Body of pancreas (tissue), 4 donors: ENCODE measurements around the gene STX18. TPM values are rescaled to one million over a fixed set of nuclear protein-coding genes. Genes with fewer than 3 reads are reported as not detected.

Experiments
- ATAC-seq: fragments of 150-250 bp; one replicate; pipeline ENCODE4 v1.9.1; 2016
- DNase-seq, 4 donors: peaks; one replicate each; pipeline ENCODE4 v3.0.0-alpha.2; 2019
- H3K27ac ChIP-seq, 4 donors: fragments of 200-600 bp; sonication (generic); 1 replicate in 3 of 4; 2 replicates in 1 of 4; pipeline versions ENCODE4 v1.5.1 to v1.6.1; 2016 to 2019; ENCODE audit warnings: mild to moderate bottlenecking in 1 of 4, mixed read lengths in 1 of 4, moderate library complexity in 1 of 4
- H3K27me3 ChIP-seq, 2 donors: fragments of 200-600 bp; sonication (generic); one replicate each; pipeline ENCODE4 v1.6.0; 2016; ENCODE audit warnings: mild to moderate bottlenecking in 1 of 2
- H3K36me3 ChIP-seq, 2 donors: fragments of 200-600 bp; sonication (generic); replicated peaks in 1 of 2; 2 replicates each; pipeline ENCODE4 v1.5.1; 2016; ENCODE audit warnings: low read depth in 2 of 2; ENCODE audit not compliant: insufficient read depth in 1 of 2
- H3K4me1 ChIP-seq: fragments of 200-600 bp; sonication (generic); one replicate; pipeline ENCODE4 v1.6.0; 2016
- H3K4me3 ChIP-seq, 2 donors: fragments of 200-600 bp; sonication (generic); 1 replicate in 1 of 2; 2 replicates in 1 of 2; pipeline ENCODE4 v1.5.1; 2016 to 2019
- H3K9me3 ChIP-seq, 3 donors: fragments of 200-600 bp; sonication (generic); 1 replicate in 2 of 3; 2 replicates in 1 of 3; pipeline ENCODE4 v1.5.1; 2016
- POLR2A ChIP-seq, 3 donors: fragments of 450-650 bp; IDR thresholded peaks; one replicate each; pipeline ENCODE4 v1.6.1; 2016; ENCODE audit warnings: antibody characterized with exemption in 3 of 3, mild to moderate bottlenecking in 2 of 3
- WGBS, 2 donors: methylation state at CpG; one replicate each; pipeline ENCODE4 v1.1.5; 2017; 5-methylcytosine and 5-hydroxymethylcytosine counted together
- intact Hi-C: fragments of 100-400 bp; cut with DNase I; formaldehyde crosslinking; loops from one replicate; pipeline ENCODE4 v1.15.1; 2023
- total RNA-seq, 2 donors: library from RNA; depleted of rRNA; stranded (reverse); fragments of >200 nt; gene quantifications; one replicate each; pipeline ENCODE4 v1.1.0, GENCODE V29; 2016
- TF ChIP-seq, protein P1 (sequence below), 7 experiments: fragments of 450-650 bp in 4 of 7; fragments of 200-600 bp in 3 of 7; sonication (generic) in 3 of 7; IDR thresholded peaks; one replicate each; pipeline ENCODE4 v1.5.1; 2016 to 2019; ENCODE audit warnings: antibody characterized with exemption in 7 of 7

Gene STX18
- total RNA-seq, 2 donors from 2014 or later = 13.5 to 53.4 TPM

DNA sequence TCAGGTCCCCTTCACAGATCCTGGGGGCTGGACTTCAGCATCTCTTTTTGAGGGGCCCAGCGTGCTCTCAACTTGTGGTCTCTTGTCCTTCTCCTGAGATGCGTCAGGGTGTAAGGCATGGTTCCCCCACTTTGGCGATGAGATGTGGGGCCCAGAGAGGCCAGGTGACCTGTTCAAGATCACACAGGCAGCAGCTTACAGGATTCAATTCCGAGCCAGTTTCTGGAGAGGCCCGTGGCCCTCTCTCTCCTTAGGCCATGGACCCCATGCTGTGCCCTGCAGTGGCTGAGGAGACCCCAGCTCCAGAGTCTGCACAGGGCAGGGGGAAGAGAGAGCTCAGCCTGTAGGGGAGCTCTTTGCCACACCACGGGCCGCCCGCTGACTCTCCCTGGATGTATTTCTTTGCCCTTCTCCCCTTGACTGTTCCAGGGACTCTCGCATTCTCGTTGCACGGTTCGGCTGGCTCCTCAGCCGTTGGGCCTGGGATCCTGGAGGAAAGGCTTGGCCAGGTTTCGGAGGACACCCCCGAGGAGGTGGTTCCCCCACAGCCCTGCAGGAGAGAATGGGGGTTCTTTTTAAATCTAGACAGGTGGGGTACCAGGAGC is 136.4 kb downstream of the STX18 start:
- no peak overlapping the region for H3K27ac ChIP-seq
- ATAC-seq (no peak), DNase-seq (no peak)
- no peaks in the 10 kb centered on the region for H3K27me3 ChIP-seq
- no peaks in the 10 kb centered on the region for H3K36me3 ChIP-seq
- no peaks in the 10 kb centered on the region for H3K9me3 ChIP-seq
- no peak overlapping the region for H3K4me3 ChIP-seq
- intact Hi-C loops = no loop called here
- 68 to 71% methylated on average over 12 to 15 of the region's 15 CpGs for WGBS, 2 donors
- H3K4me1 ChIP-seq = no peaks in the 10 kb centered on the region
- TF ChIP-seq, protein P1, sequence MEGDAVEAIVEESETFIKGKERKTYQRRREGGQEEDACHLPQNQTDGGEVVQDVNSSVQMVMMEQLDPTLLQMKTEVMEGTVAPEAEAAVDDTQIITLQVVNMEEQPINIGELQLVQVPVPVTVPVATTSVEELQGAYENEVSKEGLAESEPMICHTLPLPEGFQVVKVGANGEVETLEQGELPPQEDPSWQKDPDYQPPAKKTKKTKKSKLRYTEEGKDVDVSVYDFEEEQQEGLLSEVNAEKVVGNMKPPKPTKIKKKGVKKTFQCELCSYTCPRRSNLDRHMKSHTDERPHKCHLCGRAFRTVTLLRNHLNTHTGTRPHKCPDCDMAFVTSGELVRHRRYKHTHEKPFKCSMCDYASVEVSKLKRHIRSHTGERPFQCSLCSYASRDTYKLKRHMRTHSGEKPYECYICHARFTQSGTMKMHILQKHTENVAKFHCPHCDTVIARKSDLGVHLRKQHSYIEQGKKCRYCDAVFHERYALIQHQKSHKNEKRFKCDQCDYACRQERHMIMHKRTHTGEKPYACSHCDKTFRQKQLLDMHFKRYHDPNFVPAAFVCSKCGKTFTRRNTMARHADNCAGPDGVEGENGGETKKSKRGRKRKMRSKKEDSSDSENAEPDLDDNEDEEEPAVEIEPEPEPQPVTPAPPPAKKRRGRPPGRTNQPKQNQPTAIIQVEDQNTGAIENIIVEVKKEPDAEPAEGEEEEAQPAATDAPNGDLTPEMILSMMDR (IDR thresholded peaks at IDR 0.05) = no peak
- TF ChIP-seq POLR2A (IDR thresholded peaks at IDR 0.05) = no peak

- no peaks in the 10 kb centered on the region for H3K9me3 ChIP-seq
- no peaks in the 10 kb centered on the region for H3K27me3 ChIP-seq
- WGBS, 2 donors = 66 to 76% methylated on average over 13 of the region's 13 CpGs
- H3K27ac ChIP-seq = no peak overlapping the region
- no peaks in the 10 kb centered on the region for H3K4me1 ChIP-seq
- no peak for ATAC-seq
- no peak for DNase-seq
- intact Hi-C loops = no loop called here
- no peak for TF ChIP-seq POLR2A (IDR thresholded peaks at IDR 0.05)
- TF ChIP-seq, protein P1 (IDR thresholded peaks at IDR 0.05) = no peak
- H3K36me3 ChIP-seq = no peaks in the 10 kb centered on the region
- no peak overlapping the region for H3K4me3 ChIP-seq
These were observed 138.9 kb downstream of the STX18 start for GRCh38 chr4:4402966-4403365.

DNA sequence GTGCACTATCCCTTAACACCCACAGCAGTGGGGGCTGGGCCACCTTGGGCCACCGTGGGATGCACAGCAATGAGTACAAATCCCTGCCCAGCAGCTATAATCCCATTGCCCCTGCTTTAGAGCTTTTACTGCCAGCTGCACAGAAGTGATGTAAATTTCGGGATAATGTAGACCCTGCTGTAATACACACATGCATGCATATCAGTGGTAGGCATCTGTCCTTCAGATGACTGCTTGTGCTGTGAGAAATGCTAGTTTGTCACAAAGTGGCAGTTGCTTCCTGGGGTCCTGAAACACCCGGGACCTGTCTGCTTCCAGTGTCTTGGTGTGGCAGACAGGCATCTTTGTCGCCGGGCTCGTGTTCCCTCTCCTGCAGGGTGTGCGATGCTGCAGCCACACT is 140.8 kb downstream of the STX18 start:
- Histone ChIP-seq H3K36me3 (no peaks in the 10 kb centered on the region), H3K9me3 (no peaks in the 10 kb centered on the region), H3K4me1 (no peaks in the 10 kb centered on the region), H3K27ac (no peak overlapping the region), H3K27me3 (no peaks in the 10 kb centered on the region), H3K4me3 (no peak overlapping the region)
- 47 to 70% methylated on average over 3 to 7 of the region's 7 CpGs for WGBS, 2 donors
- intact Hi-C loops = no loop called here
- TF ChIP-seq POLR2A (IDR thresholded peaks at IDR 0.05) = no peak
- TF ChIP-seq, protein P1 (IDR thresholded peaks at IDR 0.05) = no peak
- no peak for DNase-seq
- no peak for ATAC-seq

- Histone ChIP-seq H3K4me3 (no peak overlapping the region), H3K36me3 (no peaks in the 10 kb centered on the region), H3K4me1 (no peaks in the 10 kb centered on the region), H3K9me3 (no peaks in the 10 kb centered on the region), H3K27ac (no peak overlapping the region), H3K27me3 (no peaks in the 10 kb centered on the region)
- ATAC-seq (no peak), DNase-seq (no peak)
- 65 to 86% methylated on average over 4 of the region's 4 CpGs for WGBS, 2 donors
- intact Hi-C loops = no loop called here
- TF ChIP-seq, protein P1 (IDR thresholded peaks at IDR 0.05) = no peak
- TF ChIP-seq POLR2A (IDR thresholded peaks at IDR 0.05) = no peak
These were observed 143.4 kb downstream of the STX18 start for GRCh38 chr4:4398430-4398829.

- 59 to 64% methylated on average over 13 of the region's 13 CpGs for WGBS, 2 donors
- DNase-seq (no peak), ATAC-seq (no peak)
- intact Hi-C loops = no loop called here
- TF ChIP-seq POLR2A (IDR thresholded peaks at IDR 0.05) = no peak
- TF ChIP-seq, protein P1 (IDR thresholded peaks at IDR 0.05) = no peak
- Histone ChIP-seq H3K27ac (no peak overlapping the region), H3K4me3 (no peak overlapping the region), H3K36me3 (no peaks in the 10 kb centered on the region), H3K27me3 (no peaks in the 10 kb centered on the region), H3K4me1 (no peaks in the 10 kb centered on the region), H3K9me3 (no peaks in the 10 kb centered on the region)
These were observed 144.4 kb downstream of the STX18 start for GRCh38 chr4:4397441-4397819.
